ENCODE data around the gene LAMB4. TPM values are rescaled to one million over a fixed set of nuclear protein-coding genes. Genes with fewer than 3 reads are reported as not detected.

Gene LAMB4
- total and polyA plus RNA-seq, 2 donors (not counting 1 experiment from before 2014, with no cell fraction given), result not detected

DNA sequence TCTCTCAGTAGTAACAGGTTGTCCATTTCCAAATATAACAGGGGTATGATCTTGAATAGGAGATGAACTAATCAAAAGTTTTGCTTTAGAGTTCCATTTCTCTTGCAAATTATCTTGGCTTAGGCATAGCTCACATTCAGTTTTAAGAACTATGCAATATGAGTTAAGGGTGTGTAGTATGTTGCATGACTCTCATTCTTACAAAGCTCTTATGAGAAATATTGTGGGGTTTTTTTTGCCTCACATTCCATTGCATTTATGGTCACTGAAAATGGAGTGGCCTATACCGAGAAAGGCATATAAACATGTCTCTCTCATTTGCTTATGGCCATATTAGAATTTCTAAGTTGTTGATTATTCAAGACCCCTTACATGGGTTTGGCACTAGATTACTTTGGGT is 78.7 kb downstream of the LAMB4 start:
- Mint-ChIP-seq H3K27ac (no peak overlapping the region), H3K4me1 (peaks cover 8% of the 10 kb centered on the region), H3K4me3 (no peak overlapping the region), H3K9me3 (ENCODE audit: insufficient read depth) (no peaks in the 10 kb centered on the region), H3K27me3 (peaks cover 13% of the 10 kb centered on the region)
- ATAC-seq (ENCODE audit: low read depth) (no peak), DNase-seq (no peak)
- intact Hi-C loops (cut with micrococcal nuclease), result no loop called here
- Histone ChIP-seq H3K79me2 (ENCODE audit: control insufficient read depth, insufficient read depth, low read length) (no peaks in the 10 kb centered on the region), H3K4me3 (ENCODE audit: control extremely low read depth in 1 of 5, extremely low read depth in 1 of 5, insufficient read depth in 1 of 5, low read depth in 2 of 5, low read length in 4 of 5) (no peak overlapping the region), H3K9me3 (ENCODE audit: control extremely low read depth in 1 of 3, control insufficient read depth in 2 of 3, insufficient read depth in 1 of 3, low read length in 2 of 3) (no peaks in the 10 kb centered on the region), H3K27ac (ENCODE audit: low read length in 2 of 2) (no peak overlapping the region), H3K9ac (ENCODE audit: low read length) (no peak overlapping the region), H3K36me3 (replicated peaks in 1 of 2; ENCODE audit: control extremely low read depth in 1 of 2, control insufficient read depth in 1 of 2, extremely low read depth in 1 of 2, insufficient read depth in 2 of 2, low read length in 1 of 2) (no peaks in the 10 kb centered on the region), H2AFZ (ENCODE audit: insufficient read depth, low read depth, low read length, poor library complexity, severe bottlenecking) (no peak overlapping the region), H3K27me3 (replicated peaks in 1 of 4; ENCODE audit: control extremely low read depth in 1 of 4, control insufficient read depth in 3 of 4, insufficient read depth in 4 of 4, low read length in 3 of 4) (no peaks in the 10 kb centered on the region), H4K20me1 (ENCODE audit: control insufficient read depth, insufficient read depth, low read length, poor library complexity, severe bottlenecking) (no peaks in the 10 kb centered on the region), H3K4me2 (replicated peaks; ENCODE audit: low read depth, low read length, poor library complexity, severe bottlenecking) (no peak overlapping the region), H3K4me1 (ENCODE audit: control insufficient read depth in 2 of 2, insufficient read depth in 2 of 2, low read length in 2 of 2) (peaks cover 10 to 11% of the 10 kb centered on the region in 2 donors)
- no peak for TF ChIP-seq EZH2 (IDR thresholded peaks at IDR 0.05; ENCODE audit: borderline replicate concordance, insufficient read depth, low read depth, low read length, poor library complexity, severe bottlenecking)
- TF ChIP-seq, protein P1, sequence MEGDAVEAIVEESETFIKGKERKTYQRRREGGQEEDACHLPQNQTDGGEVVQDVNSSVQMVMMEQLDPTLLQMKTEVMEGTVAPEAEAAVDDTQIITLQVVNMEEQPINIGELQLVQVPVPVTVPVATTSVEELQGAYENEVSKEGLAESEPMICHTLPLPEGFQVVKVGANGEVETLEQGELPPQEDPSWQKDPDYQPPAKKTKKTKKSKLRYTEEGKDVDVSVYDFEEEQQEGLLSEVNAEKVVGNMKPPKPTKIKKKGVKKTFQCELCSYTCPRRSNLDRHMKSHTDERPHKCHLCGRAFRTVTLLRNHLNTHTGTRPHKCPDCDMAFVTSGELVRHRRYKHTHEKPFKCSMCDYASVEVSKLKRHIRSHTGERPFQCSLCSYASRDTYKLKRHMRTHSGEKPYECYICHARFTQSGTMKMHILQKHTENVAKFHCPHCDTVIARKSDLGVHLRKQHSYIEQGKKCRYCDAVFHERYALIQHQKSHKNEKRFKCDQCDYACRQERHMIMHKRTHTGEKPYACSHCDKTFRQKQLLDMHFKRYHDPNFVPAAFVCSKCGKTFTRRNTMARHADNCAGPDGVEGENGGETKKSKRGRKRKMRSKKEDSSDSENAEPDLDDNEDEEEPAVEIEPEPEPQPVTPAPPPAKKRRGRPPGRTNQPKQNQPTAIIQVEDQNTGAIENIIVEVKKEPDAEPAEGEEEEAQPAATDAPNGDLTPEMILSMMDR (IDR thresholded peaks at IDR 0.05), result no peak
- POLR2A ChIA-PET, result no interaction called here
- WGBS (ENCODE audit: insufficient coverage), result no CpG with 5 or more reads among the region's 1 CpG
- CTCF ChIA-PET, result interaction anchor here (0.6 kb wide), 1 partner anchor 20 kb away, joined by 5 read pairs; no protein-coding TSS in a partner anchor

DNA sequence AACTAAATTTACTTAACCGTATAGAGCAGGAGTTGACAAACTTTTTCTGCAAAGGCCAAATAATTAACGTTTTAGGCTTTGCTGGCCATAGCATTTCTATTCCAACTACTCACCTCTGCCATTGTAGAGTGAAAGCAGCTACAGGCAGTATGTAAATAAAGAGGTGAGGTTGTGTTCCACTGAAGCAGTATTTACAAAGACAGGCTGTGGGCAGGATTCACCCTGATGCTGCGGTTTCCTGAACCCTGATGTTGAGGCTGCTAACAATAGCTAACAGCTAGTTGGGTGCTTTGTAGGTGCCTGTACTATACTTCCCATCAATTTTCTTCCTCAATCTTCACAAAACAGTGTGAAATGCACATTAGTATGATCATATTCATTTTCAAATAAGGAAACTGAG is 80.2 kb downstream of the LAMB4 start:
- Histone ChIP-seq H2AFZ (ENCODE audit: insufficient read depth, low read depth, low read length, poor library complexity, severe bottlenecking) (no peak overlapping the region), H3K4me3 (ENCODE audit: control extremely low read depth in 1 of 5, extremely low read depth in 1 of 5, insufficient read depth in 1 of 5, low read depth in 2 of 5, low read length in 4 of 5) (no peak overlapping the region), H3K4me1 (ENCODE audit: control insufficient read depth in 2 of 2, insufficient read depth in 2 of 2, low read length in 2 of 2) (peaks cover 10 to 11% of the 10 kb centered on the region in 2 donors), H3K27ac (ENCODE audit: low read length in 2 of 2) (no peak overlapping the region), H3K79me2 (ENCODE audit: control insufficient read depth, insufficient read depth, low read length) (no peaks in the 10 kb centered on the region), H4K20me1 (ENCODE audit: control insufficient read depth, insufficient read depth, low read length, poor library complexity, severe bottlenecking) (no peaks in the 10 kb centered on the region), H3K27me3 (replicated peaks in 1 of 4; ENCODE audit: control extremely low read depth in 1 of 4, control insufficient read depth in 3 of 4, insufficient read depth in 4 of 4, low read length in 3 of 4) (no peaks in the 10 kb centered on the region), H3K36me3 (replicated peaks in 1 of 2; ENCODE audit: control extremely low read depth in 1 of 2, control insufficient read depth in 1 of 2, extremely low read depth in 1 of 2, insufficient read depth in 2 of 2, low read length in 1 of 2) (no peaks in the 10 kb centered on the region), H3K4me2 (replicated peaks; ENCODE audit: low read depth, low read length, poor library complexity, severe bottlenecking) (no peak overlapping the region), H3K9ac (ENCODE audit: low read length) (no peak overlapping the region), H3K9me3 (ENCODE audit: control extremely low read depth in 1 of 3, control insufficient read depth in 2 of 3, insufficient read depth in 1 of 3, low read length in 2 of 3) (no peaks in the 10 kb centered on the region)
- no peak overlapping the region for H3K27ac Mint-ChIP-seq
- H3K9me3 Mint-ChIP-seq (ENCODE audit: insufficient read depth), result no peaks in the 10 kb centered on the region
- intact Hi-C loops (cut with micrococcal nuclease), result no loop called here
- TF ChIP-seq, protein P1 (IDR thresholded peaks at IDR 0.05), result no peak
- no peak for TF ChIP-seq EZH2 (IDR thresholded peaks at IDR 0.05; ENCODE audit: borderline replicate concordance, insufficient read depth, low read depth, low read length, poor library complexity, severe bottlenecking)
- ATAC-seq (ENCODE audit: low read depth), result no peak
- no peak for DNase-seq
- H3K4me3 Mint-ChIP-seq, result no peak overlapping the region
- POLR2A ChIA-PET, result no interaction called here
- CTCF ChIA-PET, result no interaction called here
- no CpG with 5 or more reads among the region's 3 CpGs for WGBS (ENCODE audit: insufficient coverage)
- H3K27me3 Mint-ChIP-seq, result peaks cover 8% of the 10 kb centered on the region
- H3K4me1 Mint-ChIP-seq, result peaks cover 8% of the 10 kb centered on the region
